IMR-90 (cell line): Measurements from ENCODE around the gene CD9. TPM values are rescaled to one million over a fixed set of nuclear protein-coding genes. Genes with fewer than 3 reads are reported as not detected.

Source experiments
- ATAC-seq: fragments of 200-7000 bp; cut with Tn5 transposase; 2 replicates; pipeline ENCODE4 v1.9.1; 2020; ENCODE audit warnings: low read depth, mild to moderate bottlenecking, moderate library complexity
- BruUV-seq: library from RNA; stranded (reverse); fragments of 400-500 nt; replicated peaks from 2 replicates; lab custom pipeline; 2021; lab: Mats Ljungman, UMichigan
- CTCF ChIA-PET: fragments of 300-600 bp; formaldehyde crosslinking; extraction: SDS; loops from one replicate; lab custom pipeline; 2021; ENCODE audit warnings: antibody characterized with exemption; lab: Yijun Ruan, JAX
- POLR2A ChIA-PET: fragments of 300-600 bp; sonication (Branson Sonifier 250); formaldehyde crosslinking; loops from one replicate; lab custom pipeline; 2022; ENCODE audit warnings: antibody characterized with exemption; ENCODE audit not compliant: unreplicated experiment; lab: Charles Lee
- DNase-seq: peaks from one replicate; pipeline ENCODE4 v3.0.0; 2013
- H2AFZ ChIP-seq: replicated peaks from 2 replicates; pipeline ENCODE3; 2013; ENCODE audit warnings: low read length, mild to moderate bottlenecking; ENCODE audit not compliant: poor library complexity
- H2AK5ac ChIP-seq: 2 replicates; pipeline ENCODE4 v1.6.1; 2013; ENCODE audit warnings: low read depth, low read length, inconsistent platforms
- H2AK9ac ChIP-seq: replicated peaks from 2 replicates; pipeline ENCODE3; 2013; ENCODE audit warnings: mild to moderate bottlenecking, low read depth, low read length, moderate library complexity; ENCODE audit not compliant: poor library complexity
- H2BK120ac ChIP-seq: 2 replicates; pipeline ENCODE4 v1.6.1; 2013; ENCODE audit warnings: low read depth, low read length, inconsistent platforms
- H2BK15ac ChIP-seq: 3 replicates; pipeline ENCODE4 v1.6.1; 2013; ENCODE audit warnings: low read depth, low read length, inconsistent platforms
- H2BK20ac ChIP-seq: 2 replicates; pipeline ENCODE4 v1.6.1; 2013; ENCODE audit warnings: low read depth, mild to moderate bottlenecking, inconsistent platforms, low read length, moderate library complexity
- H2BK5ac ChIP-seq: 2 replicates; pipeline ENCODE4 v1.6.1; 2013; ENCODE audit warnings: mild to moderate bottlenecking, low read depth, low read length, inconsistent platforms; ENCODE audit not compliant: poor library complexity, severe bottlenecking
- H3K14ac ChIP-seq: replicated peaks from 2 replicates; pipeline ENCODE4 v1.6.1; 2013; ENCODE audit warnings: low read depth, low read length, inconsistent platforms
- H3K18ac ChIP-seq: 2 replicates; pipeline ENCODE4 v1.6.1; 2013; ENCODE audit warnings: low read depth, low read length, control low read depth
- H3K23ac ChIP-seq: 2 replicates; pipeline ENCODE4 v1.6.1; 2013; ENCODE audit warnings: low read depth, low read length, inconsistent platforms
- H3K27ac ChIP-seq: 2 replicates; pipeline ENCODE4 v1.5.1; 2013; ENCODE audit warnings: mild to moderate bottlenecking, control low read depth, low read length; ENCODE audit not compliant: insufficient read depth
- H3K27me3 ChIP-seq: 2 replicates; pipeline ENCODE4 v1.6.1; 2013; ENCODE audit warnings: low read length; ENCODE audit not compliant: control insufficient read depth, insufficient read depth
- H3K36me3 ChIP-seq: 2 replicates; pipeline ENCODE4 v1.6.1; 2013; ENCODE audit warnings: low read length, mixed read lengths; ENCODE audit not compliant: control insufficient read depth, insufficient read depth
- H3K4ac ChIP-seq: 2 replicates; pipeline ENCODE4 v1.6.1; 2013; ENCODE audit warnings: low read depth, low read length, inconsistent platforms
- H3K4me1 ChIP-seq: 2 replicates; pipeline ENCODE4 v1.6.1; 2013; ENCODE audit warnings: low read length, mixed read lengths; ENCODE audit not compliant: control insufficient read depth, insufficient read depth
- H3K4me2 ChIP-seq: 2 replicates; pipeline ENCODE4 v1.6.1; 2013; ENCODE audit warnings: low read depth, mild to moderate bottlenecking, control low read depth, low read length, moderate library complexity
- H3K4me3 ChIP-seq: 2 replicates; pipeline ENCODE4 v1.5.1; 2013; ENCODE audit warnings: low read depth, mild to moderate bottlenecking, control low read depth, low read length, moderate library complexity; ENCODE audit not compliant: insufficient read depth
- H3K56ac ChIP-seq: 2 replicates; pipeline ENCODE4 v1.6.1; 2013; ENCODE audit warnings: low read length, inconsistent platforms; ENCODE audit not compliant: insufficient read depth; ENCODE audit errors: extremely low read depth
- H3K79me1 ChIP-seq, 2 experiments: 2 replicates each; pipeline ENCODE4 v1.6.1; 2013; ENCODE audit warnings: low read length in 2 of 2, inconsistent platforms in 1 of 2, low read depth in 1 of 2
- H3K9ac ChIP-seq: 2 replicates; pipeline ENCODE4 v1.6.1; 2013; ENCODE audit warnings: low read depth, low read length, control low read depth
- H3K9me1 ChIP-seq: 2 replicates; pipeline ENCODE4 v1.6.1; 2013; ENCODE audit warnings: low read length, inconsistent platforms; ENCODE audit not compliant: insufficient read depth
- H3K9me3 ChIP-seq: 2 replicates; pipeline ENCODE4 v1.6.1; 2013; ENCODE audit warnings: low read length; ENCODE audit not compliant: control insufficient read depth, insufficient read depth
- H4K20me1 ChIP-seq: 2 replicates; pipeline ENCODE4 v1.6.1; 2013; ENCODE audit warnings: low read length, inconsistent platforms; ENCODE audit not compliant: insufficient read depth
- H4K5ac ChIP-seq: 2 replicates; pipeline ENCODE4 v1.6.1; 2013; ENCODE audit warnings: mild to moderate bottlenecking, low read depth, low read length, control low read depth
- H4K8ac ChIP-seq, 2 experiments: 2 replicates each; pipeline ENCODE4 v1.6.1; 2013; ENCODE audit warnings: low read depth in 2 of 2, low read length in 2 of 2, control low read depth in 1 of 2, inconsistent platforms in 1 of 2
- H4K91ac ChIP-seq: 2 replicates; pipeline ENCODE4 v1.6.1; 2013; ENCODE audit warnings: low read depth, low read length, inconsistent platforms; ENCODE audit not compliant: insufficient read depth
- BHLHE40 ChIP-seq: fragments of 150-350 bp; IDR thresholded peaks from 2 replicates; pipeline ENCODE4 v1.6.1; 2016; ENCODE audit warnings: mild to moderate bottlenecking, low read depth, low read length
- CEBPB ChIP-seq: IDR thresholded peaks from 2 replicates; pipeline ENCODE4 v1.6.1; 2012; ENCODE audit warnings: low read depth, low read length, improper control_type of control experiment
- CHD1 ChIP-seq: IDR thresholded peaks from 2 replicates; pipeline ENCODE4 v1.6.1; 2012; ENCODE audit warnings: low read depth, low read length, improper control_type of control experiment
- CTCF ChIP-seq: conservative IDR thresholded peaks from 2 replicates; pipeline ENCODE4 v1.5.1; 2012; ENCODE audit warnings: mild to moderate bottlenecking, low read depth, low read length, improper control_type of control experiment
- FOS ChIP-seq: fragments of 150-350 bp; IDR thresholded peaks from 2 replicates; pipeline ENCODE4 v1.6.1; 2016; ENCODE audit warnings: low read depth, low read length
- MAFK ChIP-seq: IDR thresholded peaks from 2 replicates; pipeline ENCODE4 v1.6.1; 2012; ENCODE audit warnings: low read depth, low read length, improper control_type of control experiment
- MXI1 ChIP-seq: IDR thresholded peaks from 2 replicates; pipeline ENCODE4 v1.6.1; 2012; ENCODE audit warnings: low read depth, mild to moderate bottlenecking, low read length, moderate library complexity, borderline replicate concordance
- NFE2L2 ChIP-seq: fragments of 150-350 bp; IDR thresholded peaks from 2 replicates; pipeline ENCODE4 v1.6.1; 2016; ENCODE audit warnings: low read depth, mild to moderate bottlenecking, low read length
- POLR2A ChIP-seq: IDR thresholded peaks from 2 replicates; pipeline ENCODE4 v1.6.1; 2012; ENCODE audit warnings: mild to moderate bottlenecking, low read depth, low read length
- RAD21 ChIP-seq: IDR thresholded peaks from 2 replicates; pipeline ENCODE4 v1.6.1; 2012; ENCODE audit warnings: low read length, improper control_type of control experiment
- RFX5 ChIP-seq: IDR thresholded peaks from 2 replicates; pipeline ENCODE4 v1.8.0; 2012; ENCODE audit warnings: low read depth, mild to moderate bottlenecking, low read length, moderate library complexity
- SMC3 ChIP-seq: fragments of 150-350 bp; IDR thresholded peaks from 2 replicates; pipeline ENCODE4 v1.6.1; 2016; ENCODE audit warnings: low read depth, mild to moderate bottlenecking, antibody characterized with exemption, low read length, moderate library complexity
- USF2 ChIP-seq: fragments of 150-350 bp; IDR thresholded peaks from 2 replicates; pipeline ENCODE4 v1.6.1; 2017; ENCODE audit warnings: mild to moderate bottlenecking, antibody characterized with exemption, low read length, low read depth
- WGBS, 2 experiments: methylation state at CpG; one replicate each; pipeline versions ENCODE4 v1.1.5 to v1.1.7; 2013; ENCODE audit warnings: missing lambda C conversion rate in 2 of 2; ENCODE audit not compliant: insufficient read length in 1 of 2; ENCODE audit errors: extremely low coverage in 2 of 2; 5-methylcytosine and 5-hydroxymethylcytosine counted together
- dilution Hi-C: fragments of 300-500 bp; cut with HindIII; formaldehyde crosslinking; loops from one replicate; pipeline ENCODE4 v1.14.3; 2018; ENCODE audit warnings: low sequenced_read_pairs; ENCODE audit not compliant: unreplicated experiment
- in situ Hi-C: fragments of 300-500 bp; cut with MboI; formaldehyde crosslinking; loops from 3 replicates; pipeline ENCODE4 v1.14.3; 2019; ENCODE audit warnings: low sequenced_read_pairs, inconsistent platforms, mixed read lengths
- intact Hi-C: fragments of 100-400 bp; cut with micrococcal nuclease; formaldehyde crosslinking; loops from 2 replicates; pipeline ENCODE4 v1.10.0; 2022
- polyA plus RNA-seq, 3 experiments: library from polyadenylated mRNA; depleted of rRNA; stranded (reverse); fragments of >200 nt; gene quantifications; 2 replicates each; pipeline ENCODE4 v1.2.3, GENCODE V29; 2012; ENCODE audit warnings: low replicate concordance in 1 of 3
- total RNA-seq: library from RNA; depleted of rRNA; stranded (reverse); fragments of >200 nt; gene quantifications from 2 replicates; pipeline ENCODE4 v1.2.3, GENCODE V29; 2012

CD9 gene
- total and polyA plus RNA-seq, 2 of the 4 experiments (the other 2 are of a cell fraction) = 48.8 to 70.9 TPM

GRCh38 chr12:6278439-6279255 lies 78.4 kb downstream of the CD9 start (continued):
- TF ChIP-seq NFE2L2 = no peak
- peak; percentile 87 for TF ChIP-seq SMC3
- peak; percentile 50; the same call in 1 of the 2 replicates for TF ChIP-seq POLR2A
- no peak for TF ChIP-seq CEBPB
- no peak for TF ChIP-seq MXI1
- peak; percentile 83 for TF ChIP-seq RAD21

- Histone ChIP-seq H3K4me1 (peaks cover 31% of the 10 kb centered on the region), H4K5ac (peak overlapping the region; percentile 28), H3K4ac (peak overlapping the region; percentile 95), H2BK5ac (peak overlapping the region; percentile 82), H3K23ac (peak overlapping the region; percentile 59), H3K79me1 (peaks cover 0 to 6% of the 10 kb centered on the region in 2 experiments; a peak in 1 of 4 replicates), H2BK120ac (peak overlapping the region; percentile 94), H4K20me1 (no peaks in the 10 kb centered on the region), H3K4me3 (no peak overlapping the region), H2AK5ac (peak overlapping the region; percentile 98), H4K8ac (peak overlapping the region; percentile 59 to 77), H3K27ac (peak overlapping the region; percentile 73), H4K91ac (peak overlapping the region; percentile 92), H3K18ac (peak overlapping the region; percentile 13), H2BK15ac (peak overlapping the region; percentile 87; the same call in 2 of the 3 replicates), H3K14ac (peak overlapping the region; percentile 81), H3K27me3 (no peaks in the 10 kb centered on the region), H3K4me2 (no peak overlapping the region), H2BK20ac (peak overlapping the region; percentile 96), H3K9me3 (no peaks in the 10 kb centered on the region), H3K56ac (no peak overlapping the region), H2AFZ (peak overlapping the region; percentile 75), H3K9me1 (peaks cover 30% of the 10 kb centered on the region), H3K9ac (no peak overlapping the region; the same call in 1 of the 2 replicates), H3K36me3 (no peaks in the 10 kb centered on the region), H2AK9ac (peak overlapping the region; percentile 96)
- ChIA-PET CTCF (interaction anchor here (0.5 to 3.7 kb wide), 15 partner anchors 23 to 290 kb away, joined by 3 to 29 read pairs (median 3); no protein-coding TSS in a partner anchor), POLR2A (no interaction called here)
- dilution Hi-C loops (no loop called here), intact Hi-C loops (loop anchor here (2.0 kb wide), 1 partner anchor 48 kb away; no protein-coding TSS in a partner anchor), in situ Hi-C loops (loop anchor here (5.0 to 25.0 kb wide), 3 partner anchors 72 to 817 kb away; no protein-coding TSS in a partner anchor)
- WGBS, 2 experiments = no CpG with 5 or more reads among the region's 12 CpGs
- ATAC-seq (no peak), DNase-seq (no peak)
- no TSS peak for BruUV-seq
- TF ChIP-seq RFX5 = no peak
- TF ChIP-seq FOS = no peak
- no peak for TF ChIP-seq MAFK
- TF ChIP-seq CTCF = no peak
- TF ChIP-seq POLR2A = no peak
- TF ChIP-seq CEBPB = no peak
- TF ChIP-seq CHD1 = no peak
- TF ChIP-seq RAD21 = no peak
- no peak for TF ChIP-seq BHLHE40
- TF ChIP-seq USF2 = no peak
These were observed 79.0 kb downstream of the CD9 start for GRCh38 chr12:6279256-6279628.
